Measurements from ENCODE around the gene CDH13.

DNA sequence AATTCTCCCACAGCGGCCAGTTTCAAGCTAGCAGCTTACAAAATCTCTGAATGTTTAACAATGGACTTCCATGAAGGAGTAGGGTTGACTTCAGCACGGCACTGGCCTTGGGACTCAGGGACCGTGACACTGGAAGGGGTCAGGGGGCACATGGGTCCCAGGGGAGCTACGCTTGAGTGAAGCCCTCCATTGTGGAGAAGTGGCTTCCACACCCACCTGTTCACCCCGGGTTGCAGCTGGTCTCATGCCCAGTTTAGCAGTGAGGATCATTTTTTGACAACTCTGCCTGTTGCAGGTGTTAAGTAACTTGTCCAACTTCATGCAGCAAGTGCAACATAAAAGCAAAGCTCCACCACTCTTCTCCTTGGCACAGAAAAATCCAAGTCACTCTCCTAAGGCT, 510.2 kb downstream of the CDH13 start:
- TF ChIP-seq, protein P1, sequence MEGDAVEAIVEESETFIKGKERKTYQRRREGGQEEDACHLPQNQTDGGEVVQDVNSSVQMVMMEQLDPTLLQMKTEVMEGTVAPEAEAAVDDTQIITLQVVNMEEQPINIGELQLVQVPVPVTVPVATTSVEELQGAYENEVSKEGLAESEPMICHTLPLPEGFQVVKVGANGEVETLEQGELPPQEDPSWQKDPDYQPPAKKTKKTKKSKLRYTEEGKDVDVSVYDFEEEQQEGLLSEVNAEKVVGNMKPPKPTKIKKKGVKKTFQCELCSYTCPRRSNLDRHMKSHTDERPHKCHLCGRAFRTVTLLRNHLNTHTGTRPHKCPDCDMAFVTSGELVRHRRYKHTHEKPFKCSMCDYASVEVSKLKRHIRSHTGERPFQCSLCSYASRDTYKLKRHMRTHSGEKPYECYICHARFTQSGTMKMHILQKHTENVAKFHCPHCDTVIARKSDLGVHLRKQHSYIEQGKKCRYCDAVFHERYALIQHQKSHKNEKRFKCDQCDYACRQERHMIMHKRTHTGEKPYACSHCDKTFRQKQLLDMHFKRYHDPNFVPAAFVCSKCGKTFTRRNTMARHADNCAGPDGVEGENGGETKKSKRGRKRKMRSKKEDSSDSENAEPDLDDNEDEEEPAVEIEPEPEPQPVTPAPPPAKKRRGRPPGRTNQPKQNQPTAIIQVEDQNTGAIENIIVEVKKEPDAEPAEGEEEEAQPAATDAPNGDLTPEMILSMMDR (conservative IDR thresholded peaks at IDR 0.05): no peak
- no peak for TF ChIP-seq ZFX (IDR thresholded peaks at IDR 0.05)
